ENCODE measurements around the gene KLHL20. TPM values are rescaled to one million over a fixed set of nuclear protein-coding genes. Genes with fewer than 3 reads are reported as not detected.

The KLHL20 gene
- total and polyA plus RNA-seq, 2 donors from 2014 or later = 6.2 to 23.5 TPM

DNA sequence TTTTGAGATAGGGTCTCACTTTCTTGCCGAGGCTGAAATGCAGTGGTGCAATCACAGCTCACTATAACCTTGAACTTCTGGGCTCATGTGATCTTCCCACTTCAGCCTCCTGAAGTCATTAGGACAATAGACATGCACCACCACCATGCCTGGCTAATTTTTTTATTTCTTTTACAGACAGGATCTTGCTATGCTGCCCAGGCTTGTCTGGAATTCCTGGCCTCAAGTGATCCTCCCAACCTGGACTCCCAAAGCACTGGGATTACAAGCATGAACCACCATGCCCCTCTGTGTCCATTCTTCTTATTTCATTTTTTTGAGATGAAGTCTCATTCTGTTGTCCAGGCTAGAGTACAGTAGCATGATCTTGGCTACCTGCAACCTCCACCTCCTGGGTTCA is 12.0 kb upstream of the KLHL20 start:
- Histone ChIP-seq H3K27ac (ENCODE audit: low read depth in 2 of 2, low read length in 2 of 2) (no peak overlapping the region), H3K27me3 (ENCODE audit: control insufficient read depth, insufficient read depth, low read length) (no peaks in the 10 kb centered on the region), H3K9me3 (ENCODE audit: control insufficient read depth in 2 of 3, insufficient read depth in 1 of 3, low read length in 3 of 3) (no peaks in the 10 kb centered on the region), H3K9ac (ENCODE audit: low read length in 3 of 3) (no peak overlapping the region), H3K4me3 (ENCODE audit: low read length in 3 of 3) (no peak overlapping the region), H3K36me3 (ENCODE audit: control insufficient read depth in 2 of 3, insufficient read depth in 3 of 3, low read length in 3 of 3) (no peaks in the 10 kb centered on the region), H3K4me1 (ENCODE audit: control insufficient read depth in 2 of 3, insufficient read depth in 2 of 3, low read depth in 1 of 3, low read length in 3 of 3) (no peaks in the 10 kb centered on the region)
- TF ChIP-seq, protein P1, sequence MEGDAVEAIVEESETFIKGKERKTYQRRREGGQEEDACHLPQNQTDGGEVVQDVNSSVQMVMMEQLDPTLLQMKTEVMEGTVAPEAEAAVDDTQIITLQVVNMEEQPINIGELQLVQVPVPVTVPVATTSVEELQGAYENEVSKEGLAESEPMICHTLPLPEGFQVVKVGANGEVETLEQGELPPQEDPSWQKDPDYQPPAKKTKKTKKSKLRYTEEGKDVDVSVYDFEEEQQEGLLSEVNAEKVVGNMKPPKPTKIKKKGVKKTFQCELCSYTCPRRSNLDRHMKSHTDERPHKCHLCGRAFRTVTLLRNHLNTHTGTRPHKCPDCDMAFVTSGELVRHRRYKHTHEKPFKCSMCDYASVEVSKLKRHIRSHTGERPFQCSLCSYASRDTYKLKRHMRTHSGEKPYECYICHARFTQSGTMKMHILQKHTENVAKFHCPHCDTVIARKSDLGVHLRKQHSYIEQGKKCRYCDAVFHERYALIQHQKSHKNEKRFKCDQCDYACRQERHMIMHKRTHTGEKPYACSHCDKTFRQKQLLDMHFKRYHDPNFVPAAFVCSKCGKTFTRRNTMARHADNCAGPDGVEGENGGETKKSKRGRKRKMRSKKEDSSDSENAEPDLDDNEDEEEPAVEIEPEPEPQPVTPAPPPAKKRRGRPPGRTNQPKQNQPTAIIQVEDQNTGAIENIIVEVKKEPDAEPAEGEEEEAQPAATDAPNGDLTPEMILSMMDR (IDR thresholded peaks at IDR 0.05; ENCODE audit: borderline replicate concordance, extremely low read depth, insufficient read depth) = no peak
- no peak for FAIRE-seq
- intact Hi-C loops (cut with DNase I) = no loop called here
- no peak for DNase-seq

DNA sequence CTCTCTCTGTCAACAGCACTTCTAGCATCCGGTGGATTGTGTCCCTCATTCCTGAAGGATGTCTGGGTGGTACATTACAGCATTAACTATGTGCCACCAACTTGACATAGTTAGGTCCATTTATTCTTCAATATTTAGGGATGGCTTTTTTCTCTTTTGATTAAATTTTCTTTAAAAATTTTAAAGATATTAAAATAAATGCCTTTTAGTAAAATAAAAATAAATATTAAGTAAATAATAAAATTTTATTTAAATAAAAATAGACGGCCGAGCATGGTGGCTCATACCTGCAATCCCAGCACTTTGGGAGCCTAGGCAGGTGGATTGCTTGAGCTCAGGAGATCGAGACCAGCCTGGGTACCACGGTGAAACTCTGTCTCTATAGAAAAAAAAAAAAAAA is 9.7 kb upstream of the KLHL20 start:
- no peak for DNase-seq
- Histone ChIP-seq H3K36me3 (ENCODE audit: control insufficient read depth in 2 of 3, insufficient read depth in 3 of 3, low read length in 3 of 3) (no peaks in the 10 kb centered on the region), H3K4me3 (ENCODE audit: low read length in 3 of 3) (no peak overlapping the region), H3K27ac (ENCODE audit: low read depth in 2 of 2, low read length in 2 of 2) (no peak overlapping the region), H3K4me1 (ENCODE audit: control insufficient read depth in 2 of 3, insufficient read depth in 2 of 3, low read depth in 1 of 3, low read length in 3 of 3) (no peaks in the 10 kb centered on the region), H3K9ac (ENCODE audit: low read length in 3 of 3) (no peak overlapping the region), H3K9me3 (ENCODE audit: control insufficient read depth in 2 of 3, insufficient read depth in 1 of 3, low read length in 3 of 3) (no peaks in the 10 kb centered on the region), H3K27me3 (ENCODE audit: control insufficient read depth, insufficient read depth, low read length) (no peaks in the 10 kb centered on the region)
- TF ChIP-seq, protein P1 (IDR thresholded peaks at IDR 0.05; ENCODE audit: borderline replicate concordance, extremely low read depth, insufficient read depth) = no peak
- no peak for FAIRE-seq
- intact Hi-C loops (cut with DNase I) = no loop called here

DNA sequence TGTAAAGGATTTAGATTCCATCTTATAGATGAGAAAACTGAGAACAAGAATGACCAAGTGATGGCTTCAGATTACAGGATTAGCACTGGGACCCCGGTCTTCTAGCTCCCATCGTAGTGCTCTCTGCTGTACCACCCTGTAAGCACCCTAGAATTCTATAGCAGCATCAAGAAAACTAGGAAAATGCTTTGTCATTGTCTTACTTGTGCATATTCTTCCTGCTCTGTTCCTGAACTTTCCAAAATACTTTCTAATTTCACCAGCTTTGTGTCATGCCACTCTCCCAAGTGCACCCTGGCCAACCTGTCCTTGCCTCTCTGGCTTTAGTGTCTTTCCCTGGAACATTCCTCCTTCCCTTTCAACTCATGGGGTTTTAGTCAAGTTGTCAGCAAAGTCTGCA is 6.0 kb upstream of the KLHL20 start:
- no peaks in the 10 kb centered on the region for H3K4me1 ChIP-seq (ENCODE audit: control insufficient read depth in 2 of 3, insufficient read depth in 2 of 3, low read depth in 1 of 3, low read length in 3 of 3)
- H3K27ac ChIP-seq (ENCODE audit: low read depth in 2 of 2, low read length in 2 of 2) = no peak overlapping the region

More for the DNA sequence above, 6.0 kb upstream of the KLHL20 start:
- intact Hi-C loops (cut with DNase I) = no loop called here
- TF ChIP-seq, protein P1 (IDR thresholded peaks at IDR 0.05; ENCODE audit: borderline replicate concordance, extremely low read depth, insufficient read depth) = no peak
- no peaks in the 10 kb centered on the region for H3K36me3 ChIP-seq (ENCODE audit: control insufficient read depth in 2 of 3, insufficient read depth in 3 of 3, low read length in 3 of 3)
- DNase-seq (no peak), FAIRE-seq (no peak)
- no peak overlapping the region for H3K4me3 ChIP-seq (ENCODE audit: low read length in 3 of 3)
- no peak overlapping the region for H3K9ac ChIP-seq (ENCODE audit: low read length in 3 of 3)
- no peaks in the 10 kb centered on the region for H3K27me3 ChIP-seq (ENCODE audit: control insufficient read depth, insufficient read depth, low read length)
- no peaks in the 10 kb centered on the region for H3K9me3 ChIP-seq (ENCODE audit: control insufficient read depth in 2 of 3, insufficient read depth in 1 of 3, low read length in 3 of 3)

Measured in kidney (tissue), 14 donors.